SU-DHL-6 (cell line): Measurements from ENCODE around the gene RNU1-2.
"Not testable (repeated sequence)": the region's sequence is repeated elsewhere in the genome, so short reads cannot be mapped to it uniquely, and the experiment has no call there.

ENCODE experiments used
- CTCF ChIP-seq: fragments of 200-600 bp; sonication (generic); IDR thresholded peaks from one replicate; pipeline ENCODE4 v1.5.1; 2017; ENCODE audit warnings: antibody characterized with exemption, mild to moderate bottlenecking, low read length, moderate library complexity; ENCODE audit not compliant: insufficient read depth, poor library complexity, severe bottlenecking
- EZH2phosphoT487 ChIP-seq: fragments of 200-600 bp; sonication (generic), shearing (Covaris generic); conservative IDR thresholded peaks from 2 replicates; pipeline ENCODE4 v1.6.1; 2018; ENCODE audit warnings: mild to moderate bottlenecking, antibody characterized with exemption, low read length, moderate library complexity, mixed read lengths

- TF ChIP-seq CTCF, EZH2phosphoT487: not testable (repeated sequence)
Measured at GRCh38 chr1:16861832-16862245, 33.9 kb upstream of the RNU1-2 start.
